Epidermal melanocyte (primary cell): ENCODE data around the gene ARHGAP18.
"Not testable (repeated sequence)": the region's sequence is repeated elsewhere in the genome, so short reads cannot be mapped to it uniquely, and the experiment has no call there.

Experiments used
- DNase-seq: peaks from one replicate; pipeline ENCODE4 v3.0.0; 2011; ENCODE audit warnings: low spot score; ENCODE audit not compliant: insufficient read length

ARHGAP18 gene

GRCh38 chr6:129583866-129584265 is 126.1 kb downstream of the ARHGAP18 start:
- no peak for DNase-seq

DNA sequence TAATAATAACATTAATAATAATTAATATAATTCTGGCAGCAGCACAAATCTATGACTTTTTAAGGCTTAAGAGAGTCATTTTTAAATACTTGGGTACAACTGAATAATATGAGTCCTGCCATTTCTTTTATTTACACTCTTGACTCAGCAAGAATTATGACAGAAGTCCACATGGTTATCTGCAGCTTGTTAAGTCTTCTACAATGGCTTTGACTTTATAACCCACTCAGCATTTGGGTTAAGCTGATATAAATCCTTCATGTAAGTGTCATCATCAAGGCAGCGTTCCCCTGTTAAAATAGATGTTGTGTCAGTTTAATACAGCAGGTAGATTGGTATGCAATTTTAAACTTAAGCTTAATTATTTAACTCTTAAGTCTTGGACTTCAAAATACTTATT is 131.7 kb downstream of the ARHGAP18 start:
- DNase-seq: no peak

DNA sequence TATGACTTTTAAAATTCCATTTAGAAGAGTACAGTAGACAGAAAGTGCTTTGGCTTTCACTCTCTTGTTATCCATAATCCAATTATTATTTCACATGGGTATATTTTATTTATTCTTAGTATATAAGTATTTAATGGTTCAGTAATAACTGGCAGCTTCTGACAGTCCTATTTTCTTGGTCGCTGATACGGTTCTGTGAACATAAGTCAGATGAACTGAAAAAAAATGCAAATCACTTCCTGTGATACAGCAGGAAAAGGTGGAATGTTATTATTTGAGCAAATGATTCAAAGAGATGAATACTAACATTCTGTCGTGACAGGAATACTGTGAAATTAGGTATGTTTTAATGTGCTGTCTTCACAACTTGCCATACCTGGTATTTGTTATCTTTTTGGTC is 132.3 kb downstream of the ARHGAP18 start:
- no peak for DNase-seq

GRCh38 chr6:129576456-129576855 is 133.5 kb downstream of the ARHGAP18 start:
- DNase-seq: no peak

DNA sequence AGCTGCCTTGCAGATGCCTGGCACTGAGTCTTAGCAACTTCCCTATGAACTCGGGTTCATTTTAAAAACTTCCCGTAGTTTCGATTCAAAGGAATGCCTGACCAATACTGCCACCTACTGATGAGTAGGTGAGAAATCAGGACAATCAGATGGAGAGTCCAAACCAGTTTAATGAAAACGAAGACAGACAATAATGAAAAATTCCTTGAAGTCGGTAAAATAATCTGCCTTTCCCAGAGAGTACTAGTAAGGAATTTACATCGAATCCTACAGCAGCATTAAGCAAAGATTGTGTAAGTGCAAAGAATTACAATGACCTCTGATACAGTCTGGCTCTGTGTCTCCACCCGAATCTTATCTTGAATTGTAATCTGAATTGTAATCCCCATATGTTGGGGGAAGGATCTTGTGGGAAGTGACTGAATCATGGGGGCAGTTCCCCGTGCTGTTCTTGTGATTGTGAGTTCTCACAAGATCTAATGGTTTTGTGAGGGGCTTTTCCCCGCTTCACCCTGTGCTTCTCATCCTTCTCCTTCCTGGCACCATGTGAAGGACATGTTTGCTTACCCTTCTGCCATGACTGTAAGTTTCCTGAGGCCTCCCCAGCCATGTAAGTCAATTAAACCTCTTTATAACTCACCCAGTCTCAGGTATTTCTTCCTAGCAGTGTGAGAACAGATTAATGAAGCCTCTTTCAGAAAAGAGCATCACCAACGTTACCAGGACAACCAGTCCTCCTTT is 134.4 kb downstream of the ARHGAP18 start:
- DNase-seq: peak; percentile 36

- DNase-seq: not testable (repeated sequence)
Observed at GRCh38 chr6:129574605-129575004, 135.4 kb downstream of the ARHGAP18 start.

DNA sequence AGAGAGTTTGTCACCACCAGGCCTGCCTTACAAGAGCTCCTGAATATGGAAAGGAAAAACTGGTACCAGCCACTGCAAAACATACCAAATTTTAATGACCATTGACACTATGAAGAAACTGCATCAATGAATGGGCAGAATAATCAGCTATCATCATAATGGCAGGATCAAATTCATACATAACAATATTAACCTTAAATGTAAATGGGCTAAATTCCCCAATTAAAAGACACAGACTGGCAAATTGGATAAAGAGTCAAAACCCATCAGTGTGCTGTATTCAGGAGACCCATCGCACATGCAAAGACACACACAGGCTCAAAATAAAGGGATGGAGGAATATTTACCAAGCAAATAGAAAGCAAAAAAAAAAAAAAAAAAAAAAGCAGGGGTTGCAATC is 139.0 kb downstream of the ARHGAP18 start:
- not testable (repeated sequence) for DNase-seq

DNA sequence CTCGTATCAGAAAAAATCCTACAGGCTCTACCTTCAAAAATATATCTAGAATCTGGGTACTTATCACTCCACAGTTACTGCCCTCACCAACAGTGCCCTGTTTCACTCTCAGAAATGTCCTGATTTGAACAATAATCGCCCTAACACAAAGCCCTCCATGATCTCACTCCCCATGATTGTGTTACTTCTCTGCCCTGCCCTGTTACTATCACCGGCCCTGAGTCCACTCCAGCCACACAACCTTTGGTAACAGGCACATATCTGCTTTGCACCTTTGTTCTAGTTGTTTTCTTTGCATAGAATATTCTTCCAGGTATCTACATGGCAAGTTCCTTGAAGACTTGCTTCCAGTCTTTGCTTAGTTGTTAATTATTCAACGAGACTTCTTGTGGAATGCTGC is 142.0 kb downstream of the ARHGAP18 start:
- no peak for DNase-seq

GRCh38 chr6:129567374-129567773 is 142.6 kb downstream of the ARHGAP18 start:
- no peak for DNase-seq

DNA sequence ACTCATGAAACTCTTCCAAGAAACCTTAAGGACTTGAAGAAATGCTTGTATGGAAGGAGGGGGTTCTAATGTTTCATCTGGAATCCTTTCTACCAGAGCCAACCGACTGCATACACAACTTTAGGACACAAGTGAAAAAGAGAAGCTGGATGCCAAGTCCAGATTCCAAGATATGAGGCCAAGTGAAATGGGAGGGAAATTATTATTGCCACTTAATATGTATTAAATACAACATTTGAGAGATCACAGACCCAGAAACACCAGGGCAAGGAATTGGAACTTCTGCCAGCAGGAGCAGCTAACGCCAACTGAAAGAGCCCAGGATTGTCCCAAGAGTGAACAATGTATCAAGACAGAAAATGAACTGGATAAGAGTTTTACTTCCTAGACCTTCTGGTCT is 144.2 kb downstream of the ARHGAP18 start:
- no peak for DNase-seq

DNA sequence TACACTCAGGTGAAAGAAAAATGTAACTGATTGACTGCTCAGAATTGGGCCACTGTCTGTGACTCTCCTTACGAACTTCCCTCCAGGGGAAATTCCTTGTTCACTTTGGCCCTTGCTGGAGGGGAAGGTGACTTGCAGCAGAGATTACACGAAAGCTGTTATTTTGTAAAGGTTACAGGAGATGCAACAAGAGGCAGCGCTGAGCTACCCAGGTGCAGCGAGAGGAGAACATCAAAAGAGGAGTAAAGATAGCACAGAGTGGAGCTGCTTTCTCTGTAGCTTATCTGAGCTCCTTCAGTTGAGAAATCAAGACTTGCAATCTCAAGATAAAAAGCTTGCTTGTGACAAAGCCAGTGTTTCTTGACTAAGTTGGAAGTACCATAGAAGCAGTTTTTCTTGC is 144.6 kb downstream of the ARHGAP18 start:
- no peak for DNase-seq

GRCh38 chr6:129558248-129558647 is 151.7 kb downstream of the ARHGAP18 start:
- DNase-seq: no peak

- DNase-seq: no peak
Observed at GRCh38 chr6:129555206-129555832, 154.7 kb downstream of the ARHGAP18 start.

DNA sequence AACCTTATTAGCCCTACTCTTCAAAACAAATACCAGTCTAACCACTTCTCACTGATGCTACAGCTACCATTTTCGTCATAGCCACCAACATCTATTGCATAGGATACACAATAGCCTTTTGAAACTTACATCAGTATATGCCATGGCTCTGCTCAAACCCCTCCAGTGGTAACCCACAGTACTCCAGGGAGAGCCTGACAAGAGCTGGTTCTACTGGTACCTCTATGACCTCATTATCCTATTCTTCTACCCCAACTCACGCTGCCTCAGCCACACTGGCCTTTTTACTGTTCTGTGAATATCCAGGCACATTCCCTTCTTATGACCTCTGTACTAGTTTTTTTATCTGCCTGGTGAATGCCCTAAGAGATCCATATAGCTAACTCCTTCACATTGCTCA is 157.6 kb downstream of the ARHGAP18 start:
- no peak for DNase-seq

GRCh38 chr6:129551486-129551885 is 158.5 kb downstream of the ARHGAP18 start:
- no peak for DNase-seq

GRCh38 chr6:129546702-129547101 is 163.3 kb downstream of the ARHGAP18 start:
- no peak for DNase-seq

DNA sequence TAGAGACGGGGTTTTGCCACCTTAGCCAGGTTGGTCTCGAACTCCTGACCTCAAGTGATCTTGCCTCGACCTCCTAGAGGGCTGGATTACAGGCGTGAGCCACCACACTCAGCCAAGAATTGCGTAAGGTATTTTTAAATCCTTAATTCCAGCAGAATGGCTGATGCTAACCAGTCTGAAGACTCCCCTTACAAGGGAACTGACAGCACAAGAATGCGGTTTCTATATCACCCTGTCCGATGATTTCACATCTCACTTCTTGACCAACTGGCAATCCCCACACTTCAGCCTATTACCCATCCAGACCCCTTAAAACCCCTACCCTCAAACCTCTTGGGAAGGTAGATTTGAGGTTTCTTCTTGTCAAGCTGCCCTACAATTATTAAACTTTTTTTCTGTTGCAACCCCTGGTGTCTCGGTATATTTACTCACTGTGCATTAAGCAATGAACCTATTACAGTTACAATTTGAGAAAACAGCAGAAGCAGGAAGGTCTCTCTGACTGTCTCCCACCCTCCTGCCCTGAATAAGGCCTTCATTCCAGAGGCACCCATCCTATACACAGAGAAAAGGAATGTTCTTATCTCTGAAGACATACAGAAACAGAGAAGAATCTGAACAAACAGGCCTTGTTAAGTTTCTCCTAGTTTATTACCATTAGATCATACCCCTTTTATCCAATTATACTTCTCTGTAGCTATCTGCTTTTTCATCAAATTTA is 164.9 kb downstream of the ARHGAP18 start:
- DNase-seq: no peak

GRCh38 chr6:129543981-129544380 is 166.0 kb downstream of the ARHGAP18 start:
- no peak for DNase-seq

DNA sequence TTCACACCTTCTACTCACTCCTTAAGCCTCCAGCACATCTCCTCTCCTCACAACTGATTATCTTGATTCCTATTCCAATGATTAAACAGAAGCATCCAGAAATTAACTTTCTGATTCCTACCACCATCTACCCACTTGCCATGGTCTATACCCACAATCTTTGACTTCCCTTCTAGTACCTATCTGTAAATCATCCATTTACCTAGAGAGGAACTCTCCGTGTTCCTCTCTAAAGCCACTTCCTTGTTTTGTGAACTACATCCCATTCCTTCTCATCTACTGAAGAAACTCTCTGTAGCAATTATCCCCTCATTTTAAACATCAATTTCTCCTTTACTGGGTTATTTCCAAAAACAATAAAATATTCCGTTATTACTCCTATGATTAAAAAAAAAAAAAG is 167.3 kb downstream of the ARHGAP18 start:
- no peak for DNase-seq

- no peak for DNase-seq
Observed at GRCh38 chr6:129539032-129539431, 170.9 kb downstream of the ARHGAP18 start.

- no peak for DNase-seq
Observed at GRCh38 chr6:129536271-129536670, 173.7 kb downstream of the ARHGAP18 start.

DNA sequence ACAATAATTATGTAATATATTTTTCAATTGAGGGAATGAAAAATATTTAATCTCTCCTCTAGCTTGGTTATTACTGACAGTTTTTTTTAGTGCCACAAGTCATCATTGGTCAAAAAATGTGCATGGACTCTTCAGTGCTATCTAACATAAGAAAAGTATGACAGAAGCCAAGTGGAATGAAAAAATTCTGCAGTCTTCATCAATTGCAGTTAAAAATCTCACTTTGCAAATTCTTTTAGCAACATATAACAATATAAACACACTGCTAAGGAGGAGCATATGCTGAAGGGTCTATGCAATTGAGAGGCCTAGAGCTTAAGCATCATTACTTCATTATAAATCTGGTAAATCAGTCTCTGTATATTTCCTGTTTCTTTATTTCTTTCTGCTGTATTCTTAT is 175.1 kb downstream of the ARHGAP18 start:
- no peak for DNase-seq
